ENCODE data around the gene LRRC7.

- no peak for TF ChIP-seq CTCF (IDR thresholded peaks at IDR 0.05)
- TF ChIP-seq POLR2A (IDR thresholded peaks at IDR 0.05) = no peak
These were observed 209.7 kb downstream of the LRRC7 start for GRCh38 chr1:69777423-69777822.
